Endothelial cell of umbilical vein (primary cell): ENCODE results near the gene CHMP4B. TPM values are rescaled to one million over a fixed set of nuclear protein-coding genes. Genes with fewer than 3 reads are reported as not detected.

Experiments used
- BruUV-seq: library from RNA; stranded (reverse); fragments of 400-500 nt; replicated peaks from 2 replicates; lab custom pipeline; 2021; lab: Mats Ljungman, UMichigan
- CTCF ChIA-PET: fragments of 300-600, 350-600 bp; sonication (Branson Sonifier 250); formaldehyde crosslinking; loops from one replicate; lab custom pipeline; 2021; ENCODE audit warnings: antibody characterized with exemption, inconsistent platforms; lab: Charles Lee
- POLR2A ChIA-PET: fragments of 300-600, 350-600 bp; sonication (Branson Sonifier 250); formaldehyde crosslinking; loops from one replicate; lab custom pipeline; 2021; ENCODE audit warnings: antibody characterized with exemption, inconsistent platforms; lab: Charles Lee
- DNase-seq: peaks from one replicate; pipeline ENCODE4 v3.0.0-alpha.2; 2011; ENCODE audit warnings: low read depth, low spot score
- FAIRE-seq: peaks from 2 replicates; lab custom pipeline; 2011; peaks lifted over from hg19 to GRCh38; lab: Jason Lieb, UNC
- H2AFZ ChIP-seq: 2 replicates; pipeline ENCODE4 v1.6.0; 2012; ENCODE audit warnings: low read depth, low read length, control low read depth, inconsistent platforms
- H3K27ac ChIP-seq: 2 replicates; pipeline ENCODE4 v1.5.1; 2011; ENCODE audit warnings: low read depth, mild to moderate bottlenecking, control low read depth, low read length, moderate library complexity; ENCODE audit not compliant: insufficient read depth
- H3K27me3 ChIP-seq, 2 experiments: 2 replicates each; pipeline versions ENCODE4 v1.6.0 to v1.6.1; 2011; ENCODE audit warnings: low read length in 2 of 2, mixed read lengths in 1 of 2; ENCODE audit not compliant: control insufficient read depth in 2 of 2, insufficient read depth in 2 of 2
- H3K36me3 ChIP-seq, 2 experiments: 2 replicates in 1 of 2; 3 replicates in 1 of 2; pipeline ENCODE4 v1.5.1; 2011; ENCODE audit warnings: low read length in 2 of 2, mild to moderate bottlenecking in 1 of 2, moderate library complexity in 1 of 2; ENCODE audit not compliant: control insufficient read depth in 2 of 2, insufficient read depth in 2 of 2; ENCODE audit errors: extremely low read depth in 1 of 2
- H3K4me1 ChIP-seq: 3 replicates; pipeline ENCODE4 v1.5.1; 2011; ENCODE audit warnings: mild to moderate bottlenecking, low read length; ENCODE audit not compliant: control insufficient read depth, insufficient read depth; ENCODE audit errors: extremely low read depth
- H3K4me2 ChIP-seq: 2 replicates; pipeline ENCODE4 v1.6.1; 2011; ENCODE audit warnings: low read length, control low read depth, mixed read lengths; ENCODE audit not compliant: insufficient read depth
- H3K4me3 ChIP-seq, 3 experiments: fragments of 200-600 bp in 1 of 3; sonication (generic), shearing (Covaris generic) in 1 of 3; replicated peaks in 1 of 3; 2 replicates each; pipeline ENCODE4 v1.5.1; 2011 to 2016; ENCODE audit warnings: control low read depth in 3 of 3, low read length in 3 of 3, mild to moderate bottlenecking in 2 of 3, inconsistent platforms in 1 of 3, low read depth in 1 of 3, moderate library complexity in 1 of 3; ENCODE audit not compliant: insufficient read depth in 1 of 3
- H3K79me2 ChIP-seq: 2 replicates; pipeline ENCODE4 v1.6.0; 2012; ENCODE audit warnings: low read length, inconsistent platforms; ENCODE audit not compliant: control insufficient read depth, insufficient read depth
- H3K9ac ChIP-seq: replicated peaks from 2 replicates; pipeline ENCODE3; 2011; ENCODE audit warnings: low read length, control low read depth; ENCODE audit not compliant: insufficient read depth; ENCODE audit errors: extremely low read depth
- H3K9me1 ChIP-seq: replicated peaks from 3 replicates; pipeline ENCODE4 v1.6.0; 2011; ENCODE audit warnings: mild to moderate bottlenecking, low read length; ENCODE audit not compliant: control insufficient read depth, insufficient read depth; ENCODE audit errors: extremely low read depth
- H3K9me3 ChIP-seq: replicated peaks from 2 replicates; pipeline ENCODE4 v1.5.1; 2012; ENCODE audit warnings: low read length, inconsistent platforms; ENCODE audit not compliant: control insufficient read depth, insufficient read depth
- H4K20me1 ChIP-seq: replicated peaks from 2 replicates; pipeline ENCODE3; 2011; ENCODE audit warnings: mild to moderate bottlenecking, low read length; ENCODE audit not compliant: control insufficient read depth, insufficient read depth; ENCODE audit errors: extremely low read depth
- EZH2 ChIP-seq: IDR thresholded peaks from 2 replicates; pipeline ENCODE4 v1.6.1; 2012; ENCODE audit warnings: borderline replicate concordance, low read depth, mild to moderate bottlenecking, moderate library complexity, low read length, inconsistent platforms; ENCODE audit not compliant: severe bottlenecking
- FOS ChIP-seq: IDR thresholded peaks from 2 replicates; pipeline ENCODE4 v1.6.1; 2011; ENCODE audit warnings: mild to moderate bottlenecking, low read length, moderate library complexity, borderline replicate concordance; ENCODE audit not compliant: insufficient read depth
- GATA2 ChIP-seq: IDR thresholded peaks from 2 replicates; pipeline ENCODE4 v1.7.0; 2011; ENCODE audit warnings: low read depth, mild to moderate bottlenecking, moderate library complexity, mixed read lengths, low read length; ENCODE audit not compliant: insufficient read length, insufficient read depth
- JUN ChIP-seq: IDR thresholded peaks from 2 replicates; pipeline ENCODE4 v1.6.1; 2011; ENCODE audit warnings: borderline replicate concordance, low read depth; ENCODE audit not compliant: insufficient read length, insufficient read depth
- MYC ChIP-seq: IDR thresholded peaks from one replicate; pipeline ENCODE4 v1.6.1; 2011; ENCODE audit warnings: mild to moderate bottlenecking, low read depth, low read length
- POLR2A ChIP-seq: IDR thresholded peaks from 2 replicates; pipeline ENCODE4 v1.6.1; 2012; ENCODE audit warnings: low read depth, mild to moderate bottlenecking, control low read depth, low read length
- POLR2AphosphoS5 ChIP-seq: IDR thresholded peaks from 2 replicates; pipeline ENCODE4 v1.6.1; 2012; ENCODE audit warnings: low read depth, mild to moderate bottlenecking, control low read depth, low read length, moderate library complexity; ENCODE audit not compliant: insufficient read depth
- dilution Hi-C: fragments of 300-500 bp; cut with MboI; formaldehyde crosslinking; loops from one replicate; pipeline ENCODE4 v1.15.0; 2019; ENCODE audit warnings: low sequenced_read_pairs; ENCODE audit not compliant: extremely low pct_ligation_motif_present
- intact Hi-C: fragments of 100-400 bp; cut with micrococcal nuclease; formaldehyde crosslinking; loops from one replicate; pipeline ENCODE4 v1.10.0; 2022
- polyA plus RNA-seq, 4 experiments: library from polyadenylated mRNA; depleted of rRNA in 3 of 4; stranded (reverse) in 3 of 4; unstranded in 1 of 4; fragments of >200 nt; gene quantifications; 2 replicates each; pipeline versions ENCODE4 v1.2.1 to v1.2.3, GENCODE V29; 2011 to 2012; ENCODE audit warnings: missing spikeins in 1 of 4
- total RNA-seq: library from RNA; stranded (reverse); gene quantifications from 2 replicates; pipeline ENCODE4 v1.2.3, GENCODE V29; 2021
- TF ChIP-seq, protein P1 (sequence below), 2 donors: IDR thresholded peaks; 1 replicate in 1 of 2; 2 replicates in 1 of 2; pipeline ENCODE4 v1.5.1; 2011; ENCODE audit warnings: low read length in 2 of 2, mild to moderate bottlenecking in 2 of 2, moderate library complexity in 2 of 2, control low read depth in 1 of 2, inconsistent platforms in 1 of 2, low read depth in 1 of 2; ENCODE audit not compliant: insufficient read depth in 1 of 2; ENCODE audit errors: extremely low read depth in 1 of 2
- TF ChIP-seq, protein P2 (sequence below): IDR thresholded peaks from 2 replicates; pipeline ENCODE4 v1.6.1; 2011; ENCODE audit not compliant: insufficient read depth, insufficient read length

CHMP4B gene
- total and polyA plus RNA-seq, 2 donors (not counting 3 experiments of a cell fraction or from before 2014, with no cell fraction given): 64.7 to 112 TPM

DNA sequence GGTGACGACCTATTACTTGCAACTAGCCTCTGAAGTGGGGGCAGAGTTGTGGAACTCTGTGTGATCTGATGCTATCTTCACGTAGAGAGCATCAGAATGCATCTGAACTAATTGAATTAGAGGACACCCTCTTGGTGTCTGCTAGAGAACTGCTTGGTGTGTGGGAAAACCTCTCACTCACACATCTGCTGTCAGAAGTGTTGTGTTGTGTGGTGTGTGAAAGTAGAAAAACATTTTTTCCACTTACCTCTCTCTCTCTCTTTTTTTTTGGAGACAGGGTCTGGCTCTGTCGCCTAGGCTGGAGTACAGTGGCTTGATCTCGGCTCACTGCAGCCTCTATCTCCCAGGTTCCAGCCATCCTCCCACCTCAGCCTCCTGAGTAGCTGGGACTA, 90.0 kb downstream of the CHMP4B start:
- H4K20me1 ChIP-seq: no peaks in the 10 kb centered on the region
- H2AFZ ChIP-seq: no peak overlapping the region
- BruUV-seq: no TSS peak
- no peaks in the 10 kb centered on the region for H3K9me3 ChIP-seq
- H3K9ac ChIP-seq: no peak overlapping the region
- H3K4me3 ChIP-seq: no peak overlapping the region
- no peaks in the 10 kb centered on the region for H3K36me3 ChIP-seq
- no peak for DNase-seq
- H3K27ac ChIP-seq: no peak overlapping the region
- POLR2A ChIA-PET: no interaction called here
- no peaks in the 10 kb centered on the region for H3K9me1 ChIP-seq
- dilution Hi-C loops: no loop called here
- no peak for FAIRE-seq
- intact Hi-C loops: no loop called here
- CTCF ChIA-PET: interaction anchor here (1.5 kb wide), 1 partner anchor 14 kb away, joined by 4 read pairs; no protein-coding TSS in a partner anchor
- TF ChIP-seq, protein P1, sequence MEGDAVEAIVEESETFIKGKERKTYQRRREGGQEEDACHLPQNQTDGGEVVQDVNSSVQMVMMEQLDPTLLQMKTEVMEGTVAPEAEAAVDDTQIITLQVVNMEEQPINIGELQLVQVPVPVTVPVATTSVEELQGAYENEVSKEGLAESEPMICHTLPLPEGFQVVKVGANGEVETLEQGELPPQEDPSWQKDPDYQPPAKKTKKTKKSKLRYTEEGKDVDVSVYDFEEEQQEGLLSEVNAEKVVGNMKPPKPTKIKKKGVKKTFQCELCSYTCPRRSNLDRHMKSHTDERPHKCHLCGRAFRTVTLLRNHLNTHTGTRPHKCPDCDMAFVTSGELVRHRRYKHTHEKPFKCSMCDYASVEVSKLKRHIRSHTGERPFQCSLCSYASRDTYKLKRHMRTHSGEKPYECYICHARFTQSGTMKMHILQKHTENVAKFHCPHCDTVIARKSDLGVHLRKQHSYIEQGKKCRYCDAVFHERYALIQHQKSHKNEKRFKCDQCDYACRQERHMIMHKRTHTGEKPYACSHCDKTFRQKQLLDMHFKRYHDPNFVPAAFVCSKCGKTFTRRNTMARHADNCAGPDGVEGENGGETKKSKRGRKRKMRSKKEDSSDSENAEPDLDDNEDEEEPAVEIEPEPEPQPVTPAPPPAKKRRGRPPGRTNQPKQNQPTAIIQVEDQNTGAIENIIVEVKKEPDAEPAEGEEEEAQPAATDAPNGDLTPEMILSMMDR (IDR thresholded peaks at IDR 0.05; ENCODE audit: extremely low read depth in 1 of 2, insufficient read depth in 1 of 2, low read depth in 1 of 2, low read length in 2 of 2): no peak
- TF ChIP-seq JUN (no peak), POLR2A (no peak), EZH2 (no peak), GATA2 (no peak)
- no peaks in the 10 kb centered on the region for H3K79me2 ChIP-seq
- H3K27me3 ChIP-seq: peaks cover 12 to 13% of the 10 kb centered on the region in 2 experiments
- no peak overlapping the region for H3K4me2 ChIP-seq
- no peaks in the 10 kb centered on the region for H3K4me1 ChIP-seq

DNA sequence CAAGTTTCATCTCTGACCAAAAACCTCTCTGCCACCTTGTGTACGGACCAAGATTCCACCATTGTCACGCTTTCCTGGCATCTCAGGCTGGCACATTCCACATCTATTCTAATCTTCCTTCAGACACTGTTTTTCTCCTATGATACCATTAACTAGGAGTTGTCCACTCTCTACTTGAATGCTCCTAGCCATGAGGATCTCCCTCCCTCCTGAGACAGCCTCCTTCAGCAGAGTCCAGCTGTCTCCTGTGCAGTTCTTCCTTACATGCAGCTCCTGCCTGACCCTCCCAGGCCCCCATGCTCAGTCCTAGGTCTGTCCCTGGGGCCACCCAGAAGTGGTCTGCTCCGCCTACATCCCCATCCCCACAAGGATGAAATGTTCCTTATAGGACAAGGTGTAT, 90.9 kb downstream of the CHMP4B start:
- ChIA-PET POLR2A (no interaction called here), CTCF (interaction anchor here (1.5 kb wide), 1 partner anchor 13 kb away, joined by 4 read pairs; no protein-coding TSS in a partner anchor)
- no peaks in the 10 kb centered on the region for H3K9me1 ChIP-seq
- no peak overlapping the region for H3K4me3 ChIP-seq
- dilution Hi-C loops (no loop called here), intact Hi-C loops (no loop called here)
- no peak overlapping the region for H3K9ac ChIP-seq
- no peaks in the 10 kb centered on the region for H3K9me3 ChIP-seq
- no peak overlapping the region for H2AFZ ChIP-seq
- no peaks in the 10 kb centered on the region for H3K36me3 ChIP-seq
- no TSS peak for BruUV-seq
- TF ChIP-seq, protein P2, sequence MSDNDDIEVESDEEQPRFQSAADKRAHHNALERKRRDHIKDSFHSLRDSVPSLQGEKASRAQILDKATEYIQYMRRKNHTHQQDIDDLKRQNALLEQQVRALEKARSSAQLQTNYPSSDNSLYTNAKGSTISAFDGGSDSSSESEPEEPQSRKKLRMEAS: no peak
- no peak for TF ChIP-seq JUN
- TF ChIP-seq POLR2AphosphoS5: no peak
- no peak for TF ChIP-seq EZH2
- no peak for TF ChIP-seq GATA2
- TF ChIP-seq, protein P1 (IDR thresholded peaks at IDR 0.05; ENCODE audit: extremely low read depth in 1 of 2, insufficient read depth in 1 of 2, low read depth in 1 of 2, low read length in 2 of 2): no peak
- no peak for TF ChIP-seq POLR2A
- TF ChIP-seq FOS: no peak
- no peak for TF ChIP-seq MYC
- no peak overlapping the region for H3K27ac ChIP-seq
- no peak for FAIRE-seq
- H4K20me1 ChIP-seq: no peaks in the 10 kb centered on the region
- peaks cover 9% of the 10 kb centered on the region in 2 experiments for H3K27me3 ChIP-seq
- H3K4me1 ChIP-seq: no peaks in the 10 kb centered on the region
- no peak for DNase-seq
- H3K4me2 ChIP-seq: no peak overlapping the region
- H3K79me2 ChIP-seq: no peaks in the 10 kb centered on the region
